Measurements from ENCODE around the gene PAFAH1B1. TPM values are rescaled to one million over a fixed set of nuclear protein-coding genes. Genes with fewer than 3 reads are reported as not detected.

PAFAH1B1 gene
- total and polyA plus RNA-seq, 2 donors (not counting 3 experiments of a cell fraction or from before 2014, with no cell fraction given): 46.5 to 158 TPM

DNA sequence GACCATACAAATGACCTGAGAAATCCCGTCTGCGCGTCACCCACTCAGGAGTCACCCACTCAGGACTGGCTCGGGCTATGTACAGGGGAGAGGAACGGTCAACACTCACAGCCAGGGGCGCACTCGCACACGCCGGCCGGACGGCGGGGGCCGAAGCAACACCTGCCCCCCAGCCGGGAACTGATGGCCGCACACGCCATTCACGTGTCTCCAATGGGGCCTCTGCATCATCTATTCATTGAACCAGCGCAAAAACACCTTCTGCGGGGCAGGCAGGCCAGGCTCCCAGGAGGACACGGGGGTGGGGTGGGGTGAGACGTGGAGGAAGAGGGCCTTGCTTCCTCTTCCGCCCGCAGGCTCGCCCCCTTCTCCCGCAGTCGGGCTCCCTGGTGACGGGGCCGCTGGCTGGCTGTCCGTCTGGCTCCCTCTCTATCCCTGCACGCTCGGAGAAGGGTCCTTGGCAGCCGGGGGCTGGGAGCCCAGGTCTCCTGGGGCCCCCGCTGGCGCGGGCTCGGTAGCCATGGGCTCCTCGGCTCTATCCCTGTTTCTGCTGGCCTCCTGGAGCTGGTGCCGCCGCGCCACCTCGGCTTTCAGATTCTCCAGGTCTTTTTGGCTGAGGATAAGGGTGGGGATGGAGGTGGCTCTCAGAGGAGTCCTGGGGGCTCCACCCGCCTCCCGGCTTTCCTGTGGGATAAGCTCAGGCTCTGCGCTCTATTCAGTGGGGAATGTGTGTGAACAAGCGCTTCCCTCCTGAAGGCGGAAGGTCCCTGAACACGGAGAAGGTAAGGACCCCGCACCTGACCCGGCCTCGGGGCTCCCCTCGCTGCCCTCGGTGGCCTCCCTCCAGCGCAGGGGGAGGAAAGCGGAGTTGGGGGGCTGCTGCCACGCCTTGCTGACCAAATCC, 97.0 kb downstream of the PAFAH1B1 start:
- dilution Hi-C loops (cut with MboI; ENCODE audit: extremely low pct_ligation_motif_present, low sequenced_read_pairs): no loop called here
- POLR2A ChIA-PET: no interaction called here
- H3K4me3 ChIP-seq (replicated peaks in 1 of 3; ENCODE audit: insufficient read depth in 1 of 3, low read depth in 1 of 3, low read length in 3 of 3): no peak overlapping the region

More for the DNA sequence above, 97.0 kb downstream of the PAFAH1B1 start:
- no peaks in the 10 kb centered on the region for H3K4me1 ChIP-seq (ENCODE audit: control insufficient read depth, extremely low read depth, insufficient read depth, low read length)
- H4K20me1 ChIP-seq (replicated peaks; ENCODE audit: control insufficient read depth, extremely low read depth, insufficient read depth, low read length): no peaks in the 10 kb centered on the region
- TF ChIP-seq GATA2 (IDR thresholded peaks at IDR 0.05; ENCODE audit: insufficient read depth, insufficient read length, low read depth, low read length) (no peak), POLR2A (IDR thresholded peaks at IDR 0.05; ENCODE audit: low read depth, low read length) (no peak), FOS (IDR thresholded peaks at IDR 0.05; ENCODE audit: borderline replicate concordance, insufficient read depth, low read length) (no peak), JUN (IDR thresholded peaks at IDR 0.05; ENCODE audit: borderline replicate concordance, insufficient read depth, insufficient read length, low read depth) (no peak), MYC (IDR thresholded peaks at IDR 0.05; ENCODE audit: low read depth, low read length) (no peak), EZH2 (IDR thresholded peaks at IDR 0.05; ENCODE audit: borderline replicate concordance, low read depth, low read length, severe bottlenecking) (no peak), POLR2AphosphoS5 (IDR thresholded peaks at IDR 0.05; ENCODE audit: insufficient read depth, low read depth, low read length) (no peak)
- TF ChIP-seq, protein P1, sequence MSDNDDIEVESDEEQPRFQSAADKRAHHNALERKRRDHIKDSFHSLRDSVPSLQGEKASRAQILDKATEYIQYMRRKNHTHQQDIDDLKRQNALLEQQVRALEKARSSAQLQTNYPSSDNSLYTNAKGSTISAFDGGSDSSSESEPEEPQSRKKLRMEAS (IDR thresholded peaks at IDR 0.05; ENCODE audit: insufficient read depth, insufficient read length): no peak
- TF ChIP-seq, protein P2, sequence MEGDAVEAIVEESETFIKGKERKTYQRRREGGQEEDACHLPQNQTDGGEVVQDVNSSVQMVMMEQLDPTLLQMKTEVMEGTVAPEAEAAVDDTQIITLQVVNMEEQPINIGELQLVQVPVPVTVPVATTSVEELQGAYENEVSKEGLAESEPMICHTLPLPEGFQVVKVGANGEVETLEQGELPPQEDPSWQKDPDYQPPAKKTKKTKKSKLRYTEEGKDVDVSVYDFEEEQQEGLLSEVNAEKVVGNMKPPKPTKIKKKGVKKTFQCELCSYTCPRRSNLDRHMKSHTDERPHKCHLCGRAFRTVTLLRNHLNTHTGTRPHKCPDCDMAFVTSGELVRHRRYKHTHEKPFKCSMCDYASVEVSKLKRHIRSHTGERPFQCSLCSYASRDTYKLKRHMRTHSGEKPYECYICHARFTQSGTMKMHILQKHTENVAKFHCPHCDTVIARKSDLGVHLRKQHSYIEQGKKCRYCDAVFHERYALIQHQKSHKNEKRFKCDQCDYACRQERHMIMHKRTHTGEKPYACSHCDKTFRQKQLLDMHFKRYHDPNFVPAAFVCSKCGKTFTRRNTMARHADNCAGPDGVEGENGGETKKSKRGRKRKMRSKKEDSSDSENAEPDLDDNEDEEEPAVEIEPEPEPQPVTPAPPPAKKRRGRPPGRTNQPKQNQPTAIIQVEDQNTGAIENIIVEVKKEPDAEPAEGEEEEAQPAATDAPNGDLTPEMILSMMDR (IDR thresholded peaks at IDR 0.05; ENCODE audit: extremely low read depth in 1 of 2, insufficient read depth in 1 of 2, low read depth in 1 of 2, low read length in 2 of 2): no peak
- H3K27me3 ChIP-seq (ENCODE audit: control insufficient read depth in 2 of 2, insufficient read depth in 2 of 2, low read length in 2 of 2): no peaks in the 10 kb centered on the region
- H3K9me1 ChIP-seq (replicated peaks; ENCODE audit: control insufficient read depth, extremely low read depth, insufficient read depth, low read length): no peaks in the 10 kb centered on the region
- no peaks in the 10 kb centered on the region for H3K9me3 ChIP-seq (replicated peaks; ENCODE audit: control insufficient read depth, insufficient read depth, low read length)
- H2AFZ ChIP-seq (ENCODE audit: low read depth, low read length): no peak overlapping the region
- BruUV-seq (replicated peaks): no TSS peak
- H3K36me3 ChIP-seq (ENCODE audit: control insufficient read depth in 2 of 2, extremely low read depth in 1 of 2, insufficient read depth in 2 of 2, low read length in 2 of 2): peaks cover 0 to 7% of the 10 kb centered on the region in 2 experiments
- no peak overlapping the region for H3K27ac ChIP-seq (ENCODE audit: insufficient read depth, low read depth, low read length)
- H3K4me2 ChIP-seq (ENCODE audit: insufficient read depth, low read length): no peak overlapping the region
- DNase-seq (ENCODE audit: low read depth, low spot score) (no peak), FAIRE-seq (no peak)
- intact Hi-C loops (cut with micrococcal nuclease): no loop called here
- CTCF ChIA-PET: no interaction called here
- no peaks in the 10 kb centered on the region for H3K79me2 ChIP-seq (ENCODE audit: control insufficient read depth, insufficient read depth, low read length)
- H3K9ac ChIP-seq (replicated peaks; ENCODE audit: extremely low read depth, insufficient read depth, low read length): no peak overlapping the region
